HCT116 (cell line): ENCODE results near the gene TSC22D3.

Experiments
- CTCF ChIP-seq, 3 experiments: fragments of 200-600 bp in 1 of 3; sonication (generic) in 1 of 3; IDR thresholded peaks in 2 of 3; conservative IDR thresholded peaks in 1 of 3; 2 replicates each; pipeline ENCODE4 v1.5.1; 2012 to 2017; ENCODE audit warnings: low read depth in 2 of 3, low read length in 2 of 3, antibody characterized with exemption in 1 of 3, borderline replicate concordance in 1 of 3, control low read depth in 1 of 3, mild to moderate bottlenecking in 1 of 3, mixed read lengths in 1 of 3, mixed run types in 1 of 3, moderate library complexity in 1 of 3; ENCODE audit not compliant: insufficient read depth in 1 of 3
- POLR2A ChIP-seq: IDR thresholded peaks from 2 replicates; pipeline ENCODE4 v1.7.0; 2011; ENCODE audit warnings: borderline replicate concordance; ENCODE audit not compliant: insufficient read depth, insufficient read length; ENCODE audit errors: extremely low read depth
- YY1 ChIP-seq: IDR thresholded peaks from 2 replicates; pipeline ENCODE4 v1.6.1; 2011; ENCODE audit warnings: low read length, low read depth, moderate library complexity, mild to moderate bottlenecking; ENCODE audit not compliant: insufficient replicate concordance; ENCODE audit errors: extremely low read depth

GRCh38 chrX:107726816-107727534 is 48.6 kb downstream of the TSC22D3 start:
- TF ChIP-seq YY1 (no peak), POLR2A (no peak), CTCF (IDR thresholded peaks at IDR 0.05 in 2 of 3, conservative IDR thresholded peaks at IDR 0.05 in 1 of 3; ENCODE audit: borderline replicate concordance in 1 of 3, insufficient read depth in 1 of 3, low read depth in 2 of 3, low read length in 2 of 3) (no peak)
